LoVo (cell line): ENCODE results near the gene PCGF2.
A peak's percentile ranks its signal among the peaks of the same experiment; 100 is the strongest.
"Not testable (repeated sequence)": the region's sequence is repeated elsewhere in the genome, so short reads cannot be mapped to it uniquely, and the experiment has no call there.

ENCODE experiments used
- DNase-seq: peaks from one replicate; pipeline ENCODE4 v3.0.0-alpha.2; 2016; ENCODE audit warnings: low spot score

Gene PCGF2

DNA sequence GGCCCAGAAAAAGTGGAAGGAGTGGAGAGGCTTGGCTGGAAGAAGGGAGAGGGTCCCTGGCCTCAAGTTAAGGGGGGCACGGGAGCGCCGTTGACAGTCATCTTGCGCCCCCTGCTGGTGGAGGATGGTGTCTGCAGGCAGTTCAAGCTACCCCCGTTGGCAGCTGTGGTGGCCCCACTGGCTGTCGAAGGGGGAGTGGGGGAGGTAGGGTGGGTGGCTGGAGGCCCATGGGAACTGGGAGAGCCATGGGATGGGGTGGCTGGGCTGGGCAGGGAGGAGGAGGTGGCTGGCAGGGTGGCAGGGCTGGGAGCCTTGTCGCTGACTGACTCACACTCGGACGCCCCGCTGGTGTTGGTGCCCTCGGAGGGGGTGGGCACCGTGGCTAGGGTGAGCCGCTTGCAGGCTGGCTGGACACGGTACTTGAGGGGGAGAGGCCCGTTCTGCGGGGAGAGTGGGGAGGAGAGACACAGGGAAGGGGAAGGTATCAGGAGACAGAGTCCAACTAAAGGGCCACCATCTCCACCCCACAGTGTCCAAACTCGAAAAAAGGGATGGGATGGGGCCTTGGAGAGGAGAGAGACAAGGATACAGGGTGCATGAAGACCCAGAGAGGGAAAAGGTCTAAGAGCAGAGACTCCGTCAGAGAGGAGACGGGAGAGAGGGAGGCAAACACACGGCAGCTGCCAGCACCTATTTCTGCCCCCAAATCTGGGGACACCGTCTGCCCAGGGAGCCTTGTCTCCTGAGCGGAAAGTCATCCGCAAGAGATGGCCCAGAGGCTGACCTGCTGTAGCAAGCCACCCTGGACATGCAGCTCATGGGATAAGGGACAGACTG, 12.8 kb downstream of the PCGF2 start:
- no peak for DNase-seq

GRCh38 chr17:38733982-38734973, 13.9 kb downstream of the PCGF2 start:
- no peak for DNase-seq

- no peak for DNase-seq
These were observed 14.7 kb downstream of the PCGF2 start for GRCh38 chr17:38733282-38733981.

- no peak for DNase-seq
These were observed 15.5 kb downstream of the PCGF2 start for GRCh38 chr17:38732376-38733281.

DNA sequence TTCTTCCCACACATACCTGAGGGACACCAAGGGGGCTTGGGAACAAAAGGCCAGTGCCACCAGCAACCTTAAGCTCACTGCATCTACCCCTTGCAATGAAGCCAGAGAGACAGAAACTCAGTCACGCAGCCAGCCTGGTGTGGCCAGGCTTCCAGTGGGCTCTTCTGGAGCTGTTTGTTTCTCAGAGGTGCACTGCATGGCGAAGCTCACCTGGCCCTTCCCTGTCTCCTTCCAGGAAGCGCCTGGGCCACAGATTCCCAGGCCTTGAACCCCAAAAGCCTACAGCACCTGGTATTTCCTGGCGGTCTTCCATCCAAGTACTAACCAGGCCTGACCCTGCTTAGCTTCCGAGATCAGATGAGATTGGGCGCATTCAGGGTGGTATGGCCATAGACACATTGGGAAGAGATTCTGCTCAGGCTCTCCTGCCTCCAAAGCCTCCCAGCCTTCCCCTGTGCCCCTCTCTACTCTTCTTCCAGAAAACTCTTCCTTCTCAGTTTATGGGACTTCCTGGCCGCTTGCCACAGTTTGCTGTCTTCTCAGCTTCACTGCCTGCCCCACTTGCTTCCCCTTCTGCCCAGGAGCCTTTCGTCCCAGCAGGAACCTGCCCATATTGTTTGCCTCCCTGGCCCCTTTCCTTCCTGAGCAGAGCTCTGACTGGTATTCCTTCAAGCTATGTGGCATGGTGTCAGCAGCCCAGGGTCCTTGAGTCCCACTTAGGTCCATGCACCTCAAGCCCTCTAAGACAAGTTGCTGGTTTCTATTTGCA, 16.4 kb downstream of the PCGF2 start:
- DNase-seq: no peak

DNA sequence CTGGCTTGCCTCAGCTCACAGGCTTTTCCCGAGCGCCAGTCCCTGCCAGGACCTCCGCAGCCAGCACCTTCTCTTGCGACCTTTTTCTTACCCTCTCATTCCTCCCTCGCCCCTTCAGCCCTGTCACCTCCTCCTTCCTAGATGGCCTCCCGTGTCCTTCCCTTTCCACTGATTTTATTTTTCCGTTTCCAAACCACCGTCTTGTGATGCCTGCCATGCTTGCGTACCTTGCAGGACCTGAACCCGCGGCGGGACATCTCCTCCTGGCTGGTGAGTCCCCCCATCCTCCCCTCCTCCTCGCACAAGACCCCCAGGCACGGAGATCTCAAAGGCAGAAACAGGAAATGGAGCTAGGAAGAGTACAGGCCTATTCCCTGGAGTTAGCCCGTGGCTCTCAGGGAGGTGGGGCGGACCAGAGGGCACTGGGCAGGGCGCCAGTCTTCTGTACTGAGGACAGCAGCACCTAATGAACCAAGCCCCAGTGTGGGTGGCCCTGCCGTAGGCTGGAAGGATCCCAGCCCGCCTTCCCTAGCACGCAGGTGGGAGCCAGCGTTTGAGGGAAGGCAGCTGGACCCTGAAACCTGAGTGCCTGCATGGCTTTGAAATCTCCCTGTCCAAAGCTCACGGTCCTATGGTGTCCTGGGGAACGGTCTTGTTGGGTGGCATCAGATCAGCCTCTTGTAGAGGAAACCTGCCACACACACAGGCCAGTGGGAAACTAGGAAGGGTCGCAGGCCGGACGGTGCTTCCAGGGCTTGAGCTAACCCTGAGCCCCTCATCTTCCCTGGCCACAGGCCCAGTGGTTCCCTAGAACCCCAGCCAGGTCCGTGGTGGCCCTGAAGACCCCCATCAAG, 17.4 kb downstream of the PCGF2 start:
- peak; percentile 83 for DNase-seq

GRCh38 chr17:38729886-38730525, 18.1 kb downstream of the PCGF2 start, which contains the start of gene CISD3:
Gene CISD3 (plus strand): TSS chr17:38730341. CDS start chr17:38730359, 18 bp downstream.
- peak; percentile 93 for DNase-seq

GRCh38 chr17:38729368-38729885, 18.7 kb downstream of the PCGF2 start:
- no peak for DNase-seq

DNA sequence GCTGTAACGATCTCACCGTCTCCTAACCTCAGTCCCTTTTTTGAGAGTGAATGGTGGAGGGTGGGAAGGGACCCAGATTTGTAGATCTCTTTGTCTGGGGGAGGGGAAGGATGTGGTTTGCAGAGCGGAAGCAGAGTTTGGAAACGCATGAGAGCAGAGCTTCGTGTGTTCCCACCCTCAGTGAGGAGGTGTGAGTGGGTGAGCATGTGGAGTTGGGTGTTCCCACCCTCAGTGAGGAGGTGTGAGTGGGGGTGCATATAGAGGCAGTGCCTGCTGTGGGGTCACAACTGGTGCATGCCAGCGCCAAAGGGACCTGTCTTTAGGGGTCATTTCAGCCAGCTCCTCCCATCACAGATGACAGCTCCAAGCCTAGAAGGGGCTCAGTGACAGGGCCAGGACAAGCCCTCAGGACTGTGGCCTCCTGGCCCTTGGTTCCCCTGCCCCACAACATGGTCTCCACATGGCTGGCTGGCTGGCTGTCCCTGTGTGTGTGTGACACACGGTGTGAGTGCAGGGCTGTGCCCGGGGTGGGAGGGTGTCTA, 19.8 kb downstream of the PCGF2 start:
- DNase-seq: no peak

DNA sequence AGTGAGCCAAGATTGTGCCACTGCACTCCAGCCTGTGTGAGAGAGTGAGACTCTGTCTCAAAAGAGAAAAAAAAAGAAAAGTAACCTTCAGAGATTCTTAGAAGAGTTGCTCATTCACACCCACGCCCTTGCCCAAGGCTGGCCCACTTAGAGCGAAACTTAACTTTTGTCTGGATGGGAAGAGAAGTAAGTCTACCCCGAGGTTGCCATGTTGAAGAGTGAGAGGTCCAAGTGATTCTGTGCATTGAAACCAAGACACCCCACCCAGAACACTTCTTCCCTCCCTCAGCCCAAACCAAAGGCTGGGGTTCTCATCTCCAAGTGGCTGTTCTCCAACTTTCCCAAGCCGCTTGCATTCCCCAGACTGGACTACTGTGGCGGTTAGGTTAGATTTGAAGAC, 20.4 kb downstream of the PCGF2 start:
- no peak for DNase-seq

GRCh38 chr17:38726145-38726544, 22.0 kb downstream of the PCGF2 start:
- not testable (repeated sequence) for DNase-seq

DNA sequence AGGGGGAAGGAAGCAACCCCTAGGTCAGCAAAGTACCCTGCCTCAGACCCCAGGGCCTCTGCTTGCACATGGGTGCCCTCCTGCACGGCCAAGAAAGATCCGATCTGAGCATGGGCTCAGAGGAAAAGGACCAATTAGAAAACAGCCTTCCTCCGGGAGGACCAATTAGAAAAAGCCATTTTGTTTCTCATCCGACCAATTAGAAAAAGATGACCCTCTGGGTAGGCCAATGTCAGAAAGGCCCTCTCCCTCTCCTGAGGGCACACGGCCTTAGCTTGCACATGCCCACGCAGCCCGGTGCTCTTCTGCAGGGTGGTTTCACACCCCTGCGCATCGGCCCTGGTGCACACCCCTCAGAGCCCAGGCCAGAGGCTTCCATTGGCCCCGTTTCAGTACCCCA, 23.1 kb downstream of the PCGF2 start:
- DNase-seq: no peak

DNA sequence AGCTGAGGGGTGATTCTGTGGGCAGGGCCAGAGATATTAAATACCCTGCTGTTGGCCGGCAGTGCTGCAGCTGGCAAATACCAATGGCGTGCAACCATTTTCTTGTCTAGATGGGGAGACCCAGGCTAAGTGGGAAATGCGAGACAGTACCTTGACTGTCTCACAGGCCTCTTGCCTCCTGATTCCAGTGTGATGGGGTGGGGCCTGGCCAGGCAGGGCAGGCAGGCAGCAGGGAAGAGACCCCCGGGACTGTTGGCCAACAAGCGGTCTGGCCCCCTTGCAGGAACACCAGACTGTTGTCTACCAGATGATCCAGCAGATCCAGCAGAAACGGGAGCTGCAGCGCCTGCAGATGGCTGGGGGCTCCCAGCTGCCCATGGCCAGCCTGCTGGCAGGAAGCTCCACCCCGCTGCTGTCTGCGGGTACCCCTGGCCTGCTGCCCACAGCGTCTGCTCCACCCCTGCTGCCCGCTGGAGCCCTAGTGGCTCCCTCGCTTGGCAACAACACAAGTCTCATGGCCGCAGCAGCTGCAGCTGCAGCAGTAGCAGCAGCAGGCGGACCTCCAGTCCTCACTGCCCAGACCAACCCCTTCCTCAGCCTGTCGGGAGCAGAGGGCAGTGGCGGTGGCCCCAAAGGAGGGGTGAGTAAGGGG, 23.7 kb downstream of the PCGF2 start:
- no peak for DNase-seq

- no peak for DNase-seq
These were observed 26.3 kb downstream of the PCGF2 start for GRCh38 chr17:38721802-38722201.

- DNase-seq: no peak
These were observed 27.2 kb downstream of the PCGF2 start for GRCh38 chr17:38720941-38721340.

DNA sequence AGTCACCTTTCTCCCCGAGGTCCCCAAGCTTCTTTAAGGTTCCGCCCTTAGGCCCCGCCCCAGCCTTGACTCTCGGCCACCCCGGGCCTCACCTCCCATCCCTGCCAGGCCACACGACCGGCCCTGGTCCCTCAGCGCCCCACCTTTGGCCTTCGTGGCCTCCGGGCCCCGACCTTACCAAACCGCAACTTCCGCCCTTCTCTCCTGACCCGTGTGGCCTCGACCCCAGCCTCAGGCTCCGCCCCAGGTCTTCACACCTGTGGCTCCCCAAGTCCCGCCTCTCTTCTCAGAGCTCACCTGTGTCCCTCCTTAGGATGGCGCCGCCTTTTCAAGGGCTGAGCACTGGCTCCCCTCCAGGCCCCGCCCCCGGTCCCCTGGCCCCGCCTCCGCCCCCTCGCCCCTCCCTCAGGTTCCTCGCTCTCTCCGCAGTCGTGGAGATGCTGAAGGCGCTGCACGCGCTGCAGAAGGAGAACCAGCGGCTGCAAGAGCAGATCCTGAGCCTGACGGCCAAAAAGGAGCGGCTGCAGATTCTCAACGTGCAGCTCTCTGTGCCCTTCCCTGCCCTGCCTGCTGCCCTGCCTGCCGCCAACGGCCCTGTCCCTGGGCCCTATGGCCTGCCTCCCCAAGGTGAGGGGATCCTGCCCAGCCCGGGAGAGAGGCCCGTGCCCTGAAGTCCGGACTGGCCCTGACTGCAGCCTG, 28.0 kb downstream of the PCGF2 start:
- no peak for DNase-seq

DNA sequence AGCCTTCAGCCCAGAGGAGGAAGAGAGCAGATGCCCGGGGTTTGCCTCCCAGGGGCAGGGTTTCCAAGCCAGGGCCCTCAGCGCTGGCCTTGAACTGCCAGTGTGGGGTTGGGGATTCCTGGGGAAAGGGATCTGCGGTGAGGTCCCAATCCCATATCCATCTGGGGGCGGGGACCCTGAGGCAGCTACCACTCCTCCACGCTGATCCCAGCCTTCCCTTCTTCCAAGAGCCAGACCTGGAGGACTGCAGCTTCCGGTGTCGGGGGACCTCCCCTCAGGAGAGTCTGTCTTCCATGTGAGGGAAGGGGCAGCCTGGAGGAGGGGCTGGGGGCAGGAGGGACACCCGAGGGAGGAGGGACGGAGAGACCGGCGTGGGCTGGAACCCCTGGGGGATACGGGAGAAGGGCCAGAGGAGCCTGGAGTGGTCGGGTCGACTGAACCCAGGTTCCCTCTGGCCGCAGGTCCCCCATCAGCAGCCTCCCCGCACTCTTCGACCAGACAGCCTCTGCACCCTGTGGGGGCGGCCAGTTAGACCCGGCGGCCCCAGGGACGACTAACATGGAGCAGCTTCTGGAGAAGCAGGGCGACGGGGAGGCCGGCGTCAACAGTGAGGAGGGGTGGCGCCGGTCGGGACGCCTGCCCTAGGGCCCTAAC, 28.7 kb downstream of the PCGF2 start:
- no peak for DNase-seq
